ENCODE results near the gene USP12.

Gene USP12

DNA sequence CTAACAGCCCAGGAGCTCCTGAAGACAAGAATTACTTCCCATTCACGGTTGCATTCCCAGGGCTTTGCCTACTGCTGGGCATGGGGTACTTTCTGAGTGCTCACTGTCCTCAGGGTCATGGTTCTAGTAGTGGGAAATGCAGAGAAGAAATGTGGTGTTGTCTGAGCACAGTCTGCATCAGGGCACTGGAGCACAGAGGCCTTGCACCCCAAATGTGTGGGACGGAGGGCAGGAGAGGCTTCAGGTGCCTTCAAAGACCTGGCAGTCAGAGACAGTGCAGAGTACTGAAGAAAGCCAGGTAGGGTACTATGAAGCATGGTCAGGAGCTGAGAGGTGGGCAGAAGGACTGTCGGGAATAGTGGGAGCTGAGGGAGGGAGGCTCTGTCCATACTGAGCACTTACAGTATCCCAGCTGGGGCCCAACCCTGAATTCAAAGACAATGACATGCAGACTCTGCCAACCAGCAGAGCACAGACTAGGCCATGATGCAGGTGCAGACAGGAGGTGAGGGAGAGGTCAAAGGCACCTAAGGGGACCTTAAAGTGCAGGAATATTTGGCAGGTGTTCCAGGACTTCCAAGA, 144.4 kb downstream of the USP12 start:
- Histone ChIP-seq H3K9me3 (ENCODE audit: low read depth, low read length) (no peaks in the 10 kb centered on the region), H3K36me3 (ENCODE audit: insufficient read depth, low read length) (no peaks in the 10 kb centered on the region), H3K9ac (ENCODE audit: insufficient read length) (no peak overlapping the region), H3K4me3 (no peak overlapping the region), H3K27ac (no peak overlapping the region)
- no peak for DNase-seq (ENCODE audit: low read depth, low spot score)
- TF ChIP-seq EZH2 (IDR thresholded peaks at IDR 0.05): no peak
- TF ChIP-seq FOXP2 (optimal IDR thresholded peaks at IDR 0.05; ENCODE audit: control extremely low read depth, extremely low read length, insufficient read depth): no peak
- TF ChIP-seq POLR2AphosphoS5 (IDR thresholded peaks at IDR 0.05; ENCODE audit: borderline replicate concordance, low read depth, low read length): no peak

DNA sequence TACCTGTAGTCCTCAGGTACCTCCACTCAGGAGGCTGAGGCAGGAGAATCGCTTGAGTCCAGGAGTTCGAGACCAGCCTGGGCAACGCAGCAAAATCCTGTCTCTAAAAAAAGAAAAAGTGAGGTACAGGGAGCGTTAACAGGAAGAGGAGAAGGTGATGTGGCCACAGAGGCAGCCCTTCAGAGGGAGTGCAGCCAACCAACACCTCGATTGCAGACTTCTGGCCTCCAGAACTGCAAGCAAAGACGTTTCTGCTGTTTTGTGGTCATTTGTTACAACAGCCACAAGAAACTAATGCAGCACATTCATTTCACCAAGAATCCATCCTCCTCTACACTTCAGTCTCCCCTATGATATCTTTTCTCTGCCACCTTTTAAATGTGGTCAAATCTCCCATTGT, 145.2 kb downstream of the USP12 start:
- Histone ChIP-seq H3K27ac (no peak overlapping the region), H3K4me3 (no peak overlapping the region), H3K9ac (ENCODE audit: insufficient read length) (no peak overlapping the region), H3K9me3 (ENCODE audit: low read depth, low read length) (no peaks in the 10 kb centered on the region), H3K36me3 (ENCODE audit: insufficient read depth, low read length) (no peaks in the 10 kb centered on the region)
- TF ChIP-seq POLR2AphosphoS5 (IDR thresholded peaks at IDR 0.05; ENCODE audit: borderline replicate concordance, low read depth, low read length) (no peak), FOXP2 (optimal IDR thresholded peaks at IDR 0.05; ENCODE audit: control extremely low read depth, extremely low read length, insufficient read depth) (no peak), EZH2 (IDR thresholded peaks at IDR 0.05) (no peak)
- no peak for DNase-seq (ENCODE audit: low read depth, low spot score)

DNA sequence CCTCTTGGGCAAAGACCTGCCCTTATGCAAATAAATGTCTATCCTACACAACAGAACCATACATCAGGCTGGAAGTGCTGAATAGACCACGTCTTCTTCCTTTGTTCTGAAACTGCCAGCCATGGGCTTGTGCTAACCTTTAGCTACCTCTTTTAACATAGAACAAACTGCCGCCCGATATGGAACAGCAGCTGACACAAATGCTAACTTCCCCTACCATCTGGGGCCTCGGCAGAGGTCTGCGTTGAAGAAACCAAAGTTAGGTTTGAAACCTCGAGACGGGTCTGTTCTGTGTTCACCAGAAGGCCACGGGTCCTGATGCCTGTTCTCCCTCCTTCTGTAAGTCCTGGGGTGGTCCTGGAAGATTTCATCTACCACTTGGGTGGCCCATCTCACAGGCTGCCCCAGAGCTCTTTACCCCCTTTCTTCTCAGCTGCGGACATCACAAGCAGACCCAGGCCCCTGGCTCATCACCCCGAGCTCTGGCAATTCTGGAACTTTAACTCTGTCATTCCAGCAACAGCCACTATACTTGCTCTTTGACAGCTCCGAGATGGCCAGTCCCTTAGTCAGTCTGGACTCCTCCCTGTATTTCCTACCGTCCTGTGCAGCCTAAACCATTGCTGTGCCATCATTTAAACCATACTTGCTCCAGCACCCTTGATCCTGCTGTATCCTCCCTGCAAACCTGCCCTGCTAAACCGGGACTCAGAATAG, 146.7 kb downstream of the USP12 start:
- H3K36me3 ChIP-seq (ENCODE audit: insufficient read depth, low read length): no peaks in the 10 kb centered on the region
- H3K9ac ChIP-seq (ENCODE audit: insufficient read length): no peak overlapping the region
- TF ChIP-seq POLR2AphosphoS5 (IDR thresholded peaks at IDR 0.05; ENCODE audit: borderline replicate concordance, low read depth, low read length) (no peak), FOXP2 (optimal IDR thresholded peaks at IDR 0.05; ENCODE audit: control extremely low read depth, extremely low read length, insufficient read depth) (no peak), EZH2 (IDR thresholded peaks at IDR 0.05) (no peak)
- no peaks in the 10 kb centered on the region for H3K9me3 ChIP-seq (ENCODE audit: low read depth, low read length)
- H3K27ac ChIP-seq: no peak overlapping the region
- no peak overlapping the region for H3K4me3 ChIP-seq
- no peak for DNase-seq (ENCODE audit: low read depth, low spot score)

DNA sequence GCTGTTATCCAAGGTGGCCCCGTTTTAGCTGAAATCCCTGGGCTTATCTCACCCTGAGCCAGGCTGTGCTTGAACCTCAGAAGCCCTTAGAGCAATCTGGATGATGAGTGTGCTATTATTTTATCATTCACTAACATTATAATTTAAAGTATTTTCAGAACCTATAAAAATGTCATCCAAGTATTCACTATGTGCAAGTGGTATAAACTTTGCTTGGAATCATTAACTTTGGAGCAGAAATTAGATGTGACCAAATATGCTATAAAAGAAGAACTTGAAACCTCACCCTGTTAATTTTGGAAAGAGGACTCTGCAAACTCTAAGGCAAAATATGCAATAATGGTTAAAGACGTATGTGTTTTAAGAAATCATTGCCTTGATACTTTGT, 147.5 kb downstream of the USP12 start:
- Histone ChIP-seq H3K9me3 (ENCODE audit: low read depth, low read length) (no peaks in the 10 kb centered on the region), H3K27ac (no peak overlapping the region), H3K9ac (ENCODE audit: insufficient read length) (no peak overlapping the region), H3K4me3 (no peak overlapping the region), H3K36me3 (ENCODE audit: insufficient read depth, low read length) (no peaks in the 10 kb centered on the region)
- no peak for DNase-seq (ENCODE audit: low read depth, low spot score)
- TF ChIP-seq EZH2 (IDR thresholded peaks at IDR 0.05): no peak
- TF ChIP-seq POLR2AphosphoS5 (IDR thresholded peaks at IDR 0.05; ENCODE audit: borderline replicate concordance, low read depth, low read length): no peak
- no peak for TF ChIP-seq FOXP2 (optimal IDR thresholded peaks at IDR 0.05; ENCODE audit: control extremely low read depth, extremely low read length, insufficient read depth)

DNA sequence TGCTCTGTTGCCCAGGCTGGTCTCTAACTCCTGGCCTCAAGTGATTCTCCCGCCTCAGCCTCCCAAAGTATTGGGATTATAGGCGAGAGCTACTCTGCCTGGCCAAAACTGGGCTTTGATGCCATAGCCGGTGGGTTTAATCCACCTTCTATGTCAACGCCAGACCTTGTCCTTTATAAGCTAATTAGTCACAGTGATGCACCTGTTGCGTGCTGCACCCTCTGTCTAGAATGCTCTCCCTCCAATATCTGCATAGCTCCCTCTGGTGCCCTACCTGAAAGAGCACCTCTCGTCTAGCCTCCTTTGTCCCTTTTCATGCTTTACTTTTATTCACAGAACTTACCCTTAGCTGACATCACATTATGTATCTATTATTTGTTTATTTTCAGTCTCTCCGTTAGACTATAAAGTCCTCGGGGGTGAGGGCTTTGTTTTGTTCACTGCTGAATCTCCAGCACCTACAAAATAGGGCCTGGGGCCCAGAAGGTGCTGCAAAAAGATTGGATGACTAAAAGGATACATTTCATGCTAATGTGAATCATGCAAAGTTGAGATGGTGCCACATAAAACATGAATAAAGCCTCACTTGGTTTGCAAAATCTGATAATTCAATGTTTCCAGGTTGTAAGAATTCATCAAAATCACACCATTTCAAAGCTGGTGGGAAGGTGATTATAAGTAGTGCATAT, 148.1 kb downstream of the USP12 start:
- no peak for DNase-seq (ENCODE audit: low read depth, low spot score)
- Histone ChIP-seq H3K9ac (ENCODE audit: insufficient read length) (no peak overlapping the region), H3K27ac (no peak overlapping the region), H3K4me3 (no peak overlapping the region), H3K9me3 (ENCODE audit: low read depth, low read length) (no peaks in the 10 kb centered on the region), H3K36me3 (ENCODE audit: insufficient read depth, low read length) (no peaks in the 10 kb centered on the region)
- TF ChIP-seq FOXP2 (optimal IDR thresholded peaks at IDR 0.05; ENCODE audit: control extremely low read depth, extremely low read length, insufficient read depth) (no peak), POLR2AphosphoS5 (IDR thresholded peaks at IDR 0.05; ENCODE audit: borderline replicate concordance, low read depth, low read length) (no peak), EZH2 (IDR thresholded peaks at IDR 0.05) (no peak)

DNA sequence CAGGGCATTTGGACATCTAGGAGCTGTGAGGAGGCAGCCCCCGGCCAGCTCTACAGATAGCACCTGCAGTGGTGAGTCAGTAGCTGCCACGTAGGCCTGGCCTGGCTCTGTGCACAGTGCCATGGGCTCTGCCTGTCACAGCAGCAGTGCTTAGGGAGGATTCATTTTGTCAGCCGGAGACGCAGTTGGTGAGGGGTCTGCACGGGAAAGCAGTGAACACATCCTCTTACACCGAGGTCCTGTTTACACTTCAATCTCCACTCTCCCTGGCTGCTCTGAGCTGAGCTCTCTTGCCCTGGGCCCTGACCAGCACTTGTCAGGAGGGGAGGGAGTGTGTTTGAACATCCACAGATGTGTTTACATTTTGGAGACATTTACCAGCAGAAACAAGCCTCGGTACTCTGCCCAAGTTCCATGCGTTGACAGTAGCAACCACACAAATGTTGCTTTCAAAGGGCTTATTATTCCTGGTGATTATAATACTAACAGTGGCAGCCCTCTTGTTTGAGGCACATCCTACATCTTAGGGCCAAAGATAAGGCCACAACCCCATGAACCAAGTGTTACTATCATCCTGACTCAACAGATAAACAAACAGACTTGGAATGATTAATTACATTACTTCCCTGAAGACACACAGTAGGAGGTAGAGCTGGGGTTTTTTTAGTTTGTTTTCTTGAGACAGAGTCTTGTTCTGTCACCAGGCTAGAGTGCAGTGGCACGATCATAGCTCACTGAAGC, 148.9 kb downstream of the USP12 start:
- Histone ChIP-seq H3K36me3 (ENCODE audit: insufficient read depth, low read length) (no peaks in the 10 kb centered on the region), H3K27ac (no peak overlapping the region), H3K9me3 (ENCODE audit: low read depth, low read length) (no peaks in the 10 kb centered on the region), H3K9ac (ENCODE audit: insufficient read length) (no peak overlapping the region), H3K4me3 (no peak overlapping the region)
- no peak for TF ChIP-seq FOXP2 (optimal IDR thresholded peaks at IDR 0.05; ENCODE audit: control extremely low read depth, extremely low read length, insufficient read depth)
- TF ChIP-seq EZH2 (IDR thresholded peaks at IDR 0.05): no peak
- no peak for TF ChIP-seq POLR2AphosphoS5 (IDR thresholded peaks at IDR 0.05; ENCODE audit: borderline replicate concordance, low read depth, low read length)
- no peak for DNase-seq (ENCODE audit: low read depth, low spot score)

DNA sequence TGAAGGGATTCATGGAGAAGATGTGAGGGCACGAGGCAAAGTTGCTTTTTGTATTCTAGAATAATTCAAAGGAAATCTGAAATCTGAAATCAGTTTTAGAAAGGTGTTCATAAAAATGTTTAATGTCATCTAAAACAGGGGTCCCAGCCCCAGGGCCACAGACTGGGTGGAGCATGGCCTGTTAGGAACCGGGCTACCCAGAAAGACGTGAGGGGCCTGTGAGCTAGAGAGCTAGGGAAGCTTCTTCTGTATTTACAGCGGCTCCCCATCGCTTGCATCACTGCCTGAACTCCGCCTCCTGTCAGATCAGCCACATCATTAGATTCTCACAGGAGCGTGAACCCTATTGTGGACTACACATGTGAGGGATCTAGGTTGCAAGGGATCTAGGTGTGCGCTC, 151.2 kb downstream of the USP12 start:
- Histone ChIP-seq H3K4me3 (no peak overlapping the region), H3K9me3 (ENCODE audit: low read depth, low read length) (no peaks in the 10 kb centered on the region), H3K36me3 (ENCODE audit: insufficient read depth, low read length) (no peaks in the 10 kb centered on the region), H3K9ac (ENCODE audit: insufficient read length) (no peak overlapping the region), H3K27ac (no peak overlapping the region)
- no peak for DNase-seq (ENCODE audit: low read depth, low spot score)
- TF ChIP-seq EZH2 (IDR thresholded peaks at IDR 0.05) (no peak), POLR2AphosphoS5 (IDR thresholded peaks at IDR 0.05; ENCODE audit: borderline replicate concordance, low read depth, low read length) (no peak), FOXP2 (optimal IDR thresholded peaks at IDR 0.05; ENCODE audit: control extremely low read depth, extremely low read length, insufficient read depth) (no peak)

DNA sequence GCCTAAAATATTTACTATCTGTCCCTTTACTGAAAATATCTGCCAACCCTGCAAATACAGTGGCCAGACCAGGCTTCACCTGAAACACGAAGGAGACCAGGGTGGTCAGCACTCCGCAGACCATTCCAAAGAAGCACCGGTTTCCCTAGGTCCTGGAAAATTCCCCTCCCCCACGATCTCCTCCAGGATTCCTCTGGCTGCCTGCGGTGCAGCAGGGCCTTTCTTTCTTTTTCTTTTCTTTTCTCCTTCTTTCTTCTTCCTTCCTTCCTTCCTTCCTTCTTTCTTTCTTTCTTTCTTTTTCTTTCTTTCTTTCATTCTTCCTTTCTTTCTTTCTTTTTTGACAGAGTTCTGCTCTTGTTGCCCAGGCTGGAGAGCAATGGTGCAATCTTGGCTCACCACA, 152.7 kb downstream of the USP12 start:
- DNase-seq (ENCODE audit: low read depth, low spot score): no peak
- Histone ChIP-seq H3K27ac (no peak overlapping the region), H3K4me3 (no peak overlapping the region), H3K36me3 (ENCODE audit: insufficient read depth, low read length) (no peaks in the 10 kb centered on the region), H3K9ac (ENCODE audit: insufficient read length) (no peak overlapping the region), H3K9me3 (ENCODE audit: low read depth, low read length) (no peaks in the 10 kb centered on the region)
- TF ChIP-seq FOXP2 (optimal IDR thresholded peaks at IDR 0.05; ENCODE audit: control extremely low read depth, extremely low read length, insufficient read depth) (no peak), EZH2 (IDR thresholded peaks at IDR 0.05) (no peak), POLR2AphosphoS5 (IDR thresholded peaks at IDR 0.05; ENCODE audit: borderline replicate concordance, low read depth, low read length) (no peak)

Data from SK-N-MC (cell line).